K562 (cell line): ENCODE data around the gene PLPP6. TPM values are rescaled to one million over a fixed set of nuclear protein-coding genes. Genes with fewer than 3 reads are reported as not detected.

Experiments used
- CCAR2 ChIP-seq: fragments of 200-400 bp; formaldehyde crosslinking; IDR thresholded peaks from 2 replicates; pipeline ENCODE4 v1.6.1; 2017; ENCODE audit warnings: mild to moderate bottlenecking, low read depth, low read length
- DIDO1 ChIP-seq: fragments of 450-650 bp; IDR thresholded peaks from 2 replicates; pipeline ENCODE4 v1.6.1; 2016; ENCODE audit warnings: low read depth, missing biosample characterization, missing genetic modification characterization
- GABPA ChIP-seq: fragments of 200-800 bp; sonication (Bioruptor generic); conservative IDR thresholded peaks from 2 replicates; pipeline ENCODE4 v1.6.1; 2016; ENCODE audit warnings: low read depth, missing genetic modification characterization, missing compliant biosample characterization
- GTF2E2 ChIP-seq: fragments of 200-800 bp; sonication (Bioruptor generic); IDR thresholded peaks from 2 replicates; pipeline ENCODE4 v1.6.1; 2016; ENCODE audit warnings: missing genetic modification characterization, missing compliant biosample characterization
- HNRNPLL ChIP-seq: fragments of 200-400 bp; formaldehyde crosslinking; IDR thresholded peaks from 2 replicates; pipeline ENCODE4 v1.6.1; 2017; ENCODE audit warnings: low read length, low read depth, mild to moderate bottlenecking; ENCODE audit not compliant: poor library complexity, severe bottlenecking
- MYC ChIP-seq, 2 experiments: fragments of 250-450 bp in 1 of 2; sonication (Bioruptor Pico) in 1 of 2; IDR thresholded peaks; 2 replicates each; pipeline versions ENCODE4 v1.5.1 to v1.6.1; 2012 to 2021; ENCODE audit warnings: low read depth in 2 of 2, borderline replicate concordance in 1 of 2, improper control_type of control experiment in 1 of 2, low read length in 1 of 2, mild to moderate bottlenecking in 1 of 2, moderate library complexity in 1 of 2
- NR4A1 ChIP-seq, 2 experiments: fragments of 250-450 bp in 1 of 2; fragments of 450-650 bp in 1 of 2; sonication (Bioruptor Pico) in 1 of 2; IDR thresholded peaks; 2 replicates each; pipeline versions ENCODE4 v1.4.0 to v1.6.1; 2016 to 2020; ENCODE audit warnings: mild to moderate bottlenecking in 2 of 2, missing compliant biosample characterization in 1 of 2, missing genetic modification characterization in 1 of 2, moderate library complexity in 1 of 2
- OTX1 ChIP-seq: fragments of 450-650 bp; formaldehyde crosslinking; IDR thresholded peaks from 2 replicates; pipeline ENCODE4 v1.4.0; 2022; ENCODE audit warnings: mild to moderate bottlenecking
- PHF20 ChIP-seq: fragments of 450-650 bp; IDR thresholded peaks from 2 replicates; pipeline ENCODE4 v1.6.1; 2018; ENCODE audit not compliant: partially characterized antibody
- RFX5 ChIP-seq: IDR thresholded peaks from 2 replicates; pipeline ENCODE4 v1.6.1; 2011; ENCODE audit warnings: low read depth, mild to moderate bottlenecking, improper control_type of control experiment, low read length
- SMC3 ChIP-seq: conservative IDR thresholded peaks from 2 replicates; pipeline ENCODE4 v1.6.1; 2011; ENCODE audit warnings: low read depth, low read length, improper control_type of control experiment; ENCODE audit not compliant: insufficient read depth
- TAF15 ChIP-seq: fragments of 200-400 bp; formaldehyde crosslinking; IDR thresholded peaks from 2 replicates; pipeline ENCODE4 v1.6.1; 2017; ENCODE audit warnings: mild to moderate bottlenecking, low read depth, low read length, moderate library complexity
- TEAD4 ChIP-seq, 2 experiments: sonication (generic) in 1 of 2; formaldehyde crosslinking in 1 of 2; IDR thresholded peaks; 2 replicates each; pipeline versions ENCODE4 v1.6.1 to v1.8.0; 2012 to 2022; ENCODE audit warnings: borderline replicate concordance in 1 of 2, inconsistent platforms in 1 of 2, low read length in 1 of 2, mild to moderate bottlenecking in 1 of 2, missing genetic modification reagents in 1 of 2
- UBTF ChIP-seq, 2 experiments: IDR thresholded peaks; 2 replicates each; pipeline ENCODE4 v1.6.1; 2012; ENCODE audit warnings: improper control_type of control experiment in 2 of 2, low read depth in 2 of 2, low read length in 2 of 2, borderline replicate concordance in 1 of 2
- ZNF354B ChIP-seq: fragments of 250-450 bp; sonication (Bioruptor Pico); IDR thresholded peaks from 2 replicates; pipeline ENCODE4 v1.4.0; 2020
- polyA plus RNA-seq, 8 experiments: library from polyadenylated mRNA; depleted of rRNA in 4 of 8; stranded (reverse) in 5 of 8; unstranded in 3 of 8; fragments of >200 nt; fragmentation: Nextera tagmentation in 2 of 8; fragmentation: Illumina TruSeq in 1 of 8; extraction: Ambion mirVana in 2 of 8; extraction: Trizol in 1 of 8; gene quantifications; 2 replicates each; pipeline versions ENCODE4 v1.2.1 to v1.2.3, GENCODE V29; 2011 to 2014; ENCODE audit warnings: inconsistent platforms in 1 of 8, missing spikeins in 1 of 8
- total RNA-seq, 7 experiments: library from RNA; depleted of rRNA in 6 of 7; stranded (reverse); fragments of >200 nt in 6 of 7; fragmentation: Illumina TruSeq in 2 of 7; extraction: Trizol in 2 of 7; gene quantifications; 2 replicates each; pipeline versions ENCODE4 v1.2.1 to v1.2.3, GENCODE V29; 2011 to 2021; ENCODE audit warnings: low replicate concordance in 1 of 7
- TF ChIP-seq, protein P1 (sequence below): fragments of 250-450 bp; sonication (Bioruptor Pico); IDR thresholded peaks from 2 replicates; pipeline ENCODE4 v1.5.0; 2021; ENCODE audit warnings: mild to moderate bottlenecking, moderate library complexity
- TF ChIP-seq, protein P2 (sequence below): sonication (generic); formaldehyde crosslinking; IDR thresholded peaks from 2 replicates; pipeline ENCODE4 v1.8.1; 2023; ENCODE audit warnings: mild to moderate bottlenecking, missing genetic modification reagents

The PLPP6 gene
- total and polyA plus RNA-seq, 9 of the 15 experiments (the other 6 are each of a cell fraction or from before 2014, with no cell fraction given): 1.9 to 8.9 (median 5.6) TPM

DNA sequence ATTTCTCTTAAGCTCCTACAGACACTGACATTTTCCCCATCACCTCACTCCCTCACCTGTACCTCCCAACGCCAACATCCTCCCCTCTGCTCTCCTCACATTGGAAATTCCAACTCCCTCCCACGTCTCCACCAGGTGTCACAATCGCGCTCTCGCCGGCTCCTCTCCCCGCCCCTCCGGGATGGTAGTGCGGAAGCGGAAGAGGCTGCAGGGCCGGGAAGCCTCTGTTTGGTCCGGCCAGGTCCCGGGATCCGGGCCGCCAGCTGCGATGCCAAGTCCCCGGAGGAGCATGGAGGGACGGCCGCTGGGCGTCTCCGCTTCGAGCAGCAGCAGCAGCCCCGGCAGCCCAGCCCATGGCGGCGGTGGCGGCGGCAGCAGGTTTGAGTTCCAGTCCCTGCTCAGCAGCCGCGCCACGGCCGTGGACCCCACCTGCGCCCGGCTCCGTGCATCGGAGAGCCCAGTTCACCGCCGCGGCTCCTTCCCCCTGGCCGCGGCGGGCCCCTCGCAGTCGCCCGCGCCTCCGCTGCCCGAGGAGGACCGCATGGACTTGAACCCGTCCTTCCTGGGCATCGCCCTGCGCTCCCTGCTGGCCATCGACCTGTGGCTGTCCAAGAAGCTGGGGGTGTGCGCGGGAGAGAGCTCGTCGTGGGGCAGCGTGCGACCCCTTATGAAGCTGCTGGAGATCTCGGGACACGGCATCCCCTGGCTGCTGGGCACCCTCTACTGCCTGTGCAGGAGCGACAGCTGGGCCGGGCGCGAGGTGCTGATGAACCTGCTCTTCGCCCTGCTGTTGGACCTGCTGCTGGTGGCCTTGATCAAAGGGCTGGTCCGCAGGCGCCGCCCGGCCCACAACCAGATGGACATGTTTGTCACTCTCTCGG, at the start of gene PLPP6 (continued):
- TF ChIP-seq MYC (IDR thresholded peaks at IDR 0.05; ENCODE audit: low read depth, low read length): peak; percentile 20; the same call in 1 of the 2 replicates
- no peak for TF ChIP-seq MYC (CRISPR knock-in tag; IDR thresholded peaks at IDR 0.05; ENCODE audit: borderline replicate concordance, low read depth)
- TF ChIP-seq, protein P1, sequence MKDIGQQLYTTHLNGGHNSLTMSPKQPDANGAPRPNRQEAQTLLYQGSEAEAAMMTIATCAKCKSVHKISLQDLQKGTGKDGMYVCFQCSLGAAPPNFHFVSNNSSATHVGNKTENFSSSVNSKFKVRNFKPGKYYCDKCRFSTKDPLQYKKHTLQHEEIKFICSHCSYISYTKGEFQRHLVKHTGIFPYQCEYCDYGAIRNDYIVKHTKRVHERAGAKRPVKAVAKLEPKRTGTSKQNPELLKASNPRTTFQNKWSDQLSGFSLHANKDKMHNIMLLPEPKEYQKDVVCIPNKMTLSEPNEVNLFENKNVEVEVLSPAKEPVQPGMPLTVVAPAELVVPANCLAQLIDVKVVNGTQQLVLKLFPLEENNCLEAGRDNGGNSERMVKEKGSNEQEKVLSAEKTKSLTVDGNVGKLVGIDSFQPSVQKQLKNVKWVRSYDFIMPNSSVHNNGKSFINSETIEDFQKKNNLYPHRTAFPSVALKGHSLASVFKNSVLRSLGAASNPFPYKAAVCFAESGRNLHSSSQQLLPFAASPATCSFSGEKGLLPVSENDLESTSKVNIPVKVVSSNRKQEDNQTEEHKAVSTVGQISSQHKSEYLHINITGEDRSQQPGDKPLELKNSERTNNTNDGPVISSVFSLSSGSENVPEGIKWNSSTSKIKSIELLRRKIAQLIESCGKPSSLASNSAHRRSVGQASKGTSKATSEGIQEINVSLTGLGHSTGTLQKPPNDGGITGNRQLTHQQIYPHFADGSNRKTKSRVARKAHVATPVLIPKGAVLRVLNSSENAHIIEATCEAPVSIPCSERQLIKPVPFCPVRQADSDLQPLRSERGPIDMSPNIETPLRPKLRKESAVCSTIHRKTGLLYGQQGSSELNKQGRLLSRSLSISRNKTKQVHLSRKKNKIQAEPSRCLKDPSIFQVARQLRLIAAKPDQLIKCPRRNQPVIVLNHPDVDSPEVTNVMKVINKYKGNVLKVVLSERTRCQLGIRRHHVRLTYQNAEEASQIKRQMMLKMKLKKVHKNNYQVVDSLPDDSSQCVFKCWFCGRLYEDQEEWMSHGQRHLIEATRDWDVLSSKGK (CRISPR knock-in tag): no peak
- TF ChIP-seq GABPA (tag): peak; percentile 89
- no peak for TF ChIP-seq NR4A1 (CRISPR knock-in tag; IDR thresholded peaks at IDR 0.05)
- TF ChIP-seq NR4A1 (tag; IDR thresholded peaks at IDR 0.05): no peak
- no peak for TF ChIP-seq HNRNPLL
- TF ChIP-seq TEAD4 (IDR thresholded peaks at IDR 0.05; ENCODE audit: low read length): 0 out of 2 replicates have a peak, but pooled peaks have one; percentile 23
- TF ChIP-seq TEAD4 (CRISPR knock-in tag; IDR thresholded peaks at IDR 0.05; ENCODE audit: borderline replicate concordance): no peak
- TF ChIP-seq OTX1 (CRISPR knock-in tag): 0 out of 2 replicates have a peak, but pooled peaks have one; percentile 37
- TF ChIP-seq RFX5: no peak
- peak; percentile 81 for TF ChIP-seq PHF20
- TF ChIP-seq CCAR2: no peak
- no peak for TF ChIP-seq ZNF354B (CRISPR knock-in tag)
- TF ChIP-seq DIDO1 (tag): no peak
- TF ChIP-seq TAF15: no peak
- TF ChIP-seq, protein P2, sequence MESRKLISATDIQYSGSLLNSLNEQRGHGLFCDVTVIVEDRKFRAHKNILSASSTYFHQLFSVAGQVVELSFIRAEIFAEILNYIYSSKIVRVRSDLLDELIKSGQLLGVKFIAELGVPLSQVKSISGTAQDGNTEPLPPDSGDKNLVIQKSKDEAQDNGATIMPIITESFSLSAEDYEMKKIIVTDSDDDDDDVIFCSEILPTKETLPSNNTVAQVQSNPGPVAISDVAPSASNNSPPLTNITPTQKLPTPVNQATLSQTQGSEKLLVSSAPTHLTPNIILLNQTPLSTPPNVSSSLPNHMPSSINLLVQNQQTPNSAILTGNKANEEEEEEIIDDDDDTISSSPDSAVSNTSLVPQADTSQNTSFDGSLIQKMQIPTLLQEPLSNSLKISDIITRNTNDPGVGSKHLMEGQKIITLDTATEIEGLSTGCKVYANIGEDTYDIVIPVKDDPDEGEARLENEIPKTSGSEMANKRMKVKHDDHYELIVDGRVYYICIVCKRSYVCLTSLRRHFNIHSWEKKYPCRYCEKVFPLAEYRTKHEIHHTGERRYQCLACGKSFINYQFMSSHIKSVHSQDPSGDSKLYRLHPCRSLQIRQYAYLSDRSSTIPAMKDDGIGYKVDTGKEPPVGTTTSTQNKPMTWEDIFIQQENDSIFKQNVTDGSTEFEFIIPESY (CRISPR knock-in tag): no peak
- 0 out of 4 replicates have a peak, but pooled peaks of 1 of the 2 experiments have one; percentile 47 for TF ChIP-seq UBTF (IDR thresholded peaks at IDR 0.05; ENCODE audit: borderline replicate concordance in 1 of 2, low read depth in 2 of 2, low read length in 2 of 2)
- peak; percentile 52; the same call in 1 of the 2 replicates for TF ChIP-seq SMC3
- peak; percentile 51; the same call in 1 of the 2 replicates for TF ChIP-seq GTF2E2 (tag)
